ENCODE results near the gene SCT.

DNA sequence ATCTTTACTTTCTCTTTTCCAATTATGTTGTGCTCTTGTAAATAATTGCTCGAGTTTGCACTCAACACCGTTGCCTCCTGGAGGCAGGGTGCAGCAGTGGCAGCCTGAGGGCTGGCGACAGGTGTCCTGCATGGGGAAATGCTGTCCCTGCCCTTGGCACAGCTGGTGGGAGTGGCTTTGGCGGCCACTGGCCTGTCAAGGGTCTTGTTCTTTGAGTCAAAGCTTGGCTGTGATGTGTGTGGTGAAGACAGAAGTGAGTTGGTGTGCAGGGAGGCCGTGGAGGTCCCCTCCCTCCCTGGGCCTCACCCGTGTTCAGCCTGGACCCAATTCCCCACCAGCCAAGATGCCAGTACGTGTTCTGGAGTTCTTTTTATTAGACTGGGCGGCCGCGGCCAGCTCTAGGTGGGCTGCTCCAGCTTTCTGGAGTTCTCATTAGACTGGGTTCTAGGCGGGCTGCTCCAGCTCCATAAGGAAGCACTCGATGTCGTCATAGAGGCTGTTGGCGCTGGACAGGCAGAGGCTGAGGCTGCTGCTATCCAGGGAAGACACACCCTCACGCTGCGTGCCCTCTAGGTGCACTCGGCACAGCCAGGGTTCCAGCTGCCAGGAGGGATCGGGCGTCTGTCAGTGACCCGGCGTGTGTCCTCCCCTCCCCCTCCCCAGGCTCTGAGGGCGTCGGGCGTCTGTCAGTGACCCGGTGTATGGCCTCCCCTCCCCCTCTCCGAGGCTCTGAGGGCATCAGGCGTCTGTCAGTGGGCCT lies 14.6 kb downstream of the SCT start:
- 0 out of 2 replicates have a peak, but pooled peaks have one; percentile 14 for TF ChIP-seq POLR2AphosphoS5 (IDR thresholded peaks at IDR 0.05; ENCODE audit: low read depth, low read length)
- TF ChIP-seq, protein P1, sequence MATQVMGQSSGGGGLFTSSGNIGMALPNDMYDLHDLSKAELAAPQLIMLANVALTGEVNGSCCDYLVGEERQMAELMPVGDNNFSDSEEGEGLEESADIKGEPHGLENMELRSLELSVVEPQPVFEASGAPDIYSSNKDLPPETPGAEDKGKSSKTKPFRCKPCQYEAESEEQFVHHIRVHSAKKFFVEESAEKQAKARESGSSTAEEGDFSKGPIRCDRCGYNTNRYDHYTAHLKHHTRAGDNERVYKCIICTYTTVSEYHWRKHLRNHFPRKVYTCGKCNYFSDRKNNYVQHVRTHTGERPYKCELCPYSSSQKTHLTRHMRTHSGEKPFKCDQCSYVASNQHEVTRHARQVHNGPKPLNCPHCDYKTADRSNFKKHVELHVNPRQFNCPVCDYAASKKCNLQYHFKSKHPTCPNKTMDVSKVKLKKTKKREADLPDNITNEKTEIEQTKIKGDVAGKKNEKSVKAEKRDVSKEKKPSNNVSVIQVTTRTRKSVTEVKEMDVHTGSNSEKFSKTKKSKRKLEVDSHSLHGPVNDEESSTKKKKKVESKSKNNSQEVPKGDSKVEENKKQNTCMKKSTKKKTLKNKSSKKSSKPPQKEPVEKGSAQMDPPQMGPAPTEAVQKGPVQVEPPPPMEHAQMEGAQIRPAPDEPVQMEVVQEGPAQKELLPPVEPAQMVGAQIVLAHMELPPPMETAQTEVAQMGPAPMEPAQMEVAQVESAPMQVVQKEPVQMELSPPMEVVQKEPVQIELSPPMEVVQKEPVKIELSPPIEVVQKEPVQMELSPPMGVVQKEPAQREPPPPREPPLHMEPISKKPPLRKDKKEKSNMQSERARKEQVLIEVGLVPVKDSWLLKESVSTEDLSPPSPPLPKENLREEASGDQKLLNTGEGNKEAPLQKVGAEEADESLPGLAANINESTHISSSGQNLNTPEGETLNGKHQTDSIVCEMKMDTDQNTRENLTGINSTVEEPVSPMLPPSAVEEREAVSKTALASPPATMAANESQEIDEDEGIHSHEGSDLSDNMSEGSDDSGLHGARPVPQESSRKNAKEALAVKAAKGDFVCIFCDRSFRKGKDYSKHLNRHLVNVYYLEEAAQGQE (IDR thresholded peaks at IDR 0.05; ENCODE audit: insufficient read depth in 1 of 2, low read depth in 2 of 2, low read length in 2 of 2) = no peak
- TF ChIP-seq TAF1 (IDR thresholded peaks at IDR 0.05; ENCODE audit: borderline replicate concordance, insufficient read depth, low read length) = no peak
